Measurements from ENCODE around the gene GPR39.

The GPR39 gene

DNA sequence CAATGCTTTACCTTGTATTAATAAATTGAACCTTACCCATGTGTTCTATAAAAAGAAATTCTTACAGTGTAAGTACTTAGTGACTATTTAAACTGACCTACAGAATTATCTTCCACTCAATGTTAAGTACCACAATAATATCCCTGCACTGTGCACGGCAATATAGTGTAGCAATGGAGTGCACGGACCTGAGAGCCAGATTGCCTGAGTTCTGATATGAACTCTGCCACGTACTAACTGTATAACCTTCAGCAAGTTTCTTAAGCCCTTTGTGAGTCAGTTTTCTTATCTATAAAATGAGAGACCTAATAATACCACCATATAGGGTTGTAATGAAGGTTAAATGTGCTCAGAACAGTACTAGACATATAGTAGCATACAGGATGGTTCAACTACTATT, 66.2 kb downstream of the GPR39 start:
- Histone ChIP-seq H2AFZ (no peak overlapping the region), H3K4me1 (no peaks in the 10 kb centered on the region), H3K4me3 (ENCODE audit: low read depth, low read length) (no peak overlapping the region), H3K36me3 (ENCODE audit: control insufficient read depth, insufficient read depth, low read length) (no peaks in the 10 kb centered on the region), H3K79me2 (no peaks in the 10 kb centered on the region), H3K4me2 (ENCODE audit: low read length) (no peak overlapping the region), H3K27me3 (ENCODE audit: control insufficient read depth, insufficient read depth, low read length) (no peaks in the 10 kb centered on the region), H3K27ac (no peak overlapping the region), H3K9ac (no peak overlapping the region), H3K9me3 (ENCODE audit: control insufficient read depth, low read length) (no peaks in the 10 kb centered on the region)
- TF ChIP-seq, protein P1, sequence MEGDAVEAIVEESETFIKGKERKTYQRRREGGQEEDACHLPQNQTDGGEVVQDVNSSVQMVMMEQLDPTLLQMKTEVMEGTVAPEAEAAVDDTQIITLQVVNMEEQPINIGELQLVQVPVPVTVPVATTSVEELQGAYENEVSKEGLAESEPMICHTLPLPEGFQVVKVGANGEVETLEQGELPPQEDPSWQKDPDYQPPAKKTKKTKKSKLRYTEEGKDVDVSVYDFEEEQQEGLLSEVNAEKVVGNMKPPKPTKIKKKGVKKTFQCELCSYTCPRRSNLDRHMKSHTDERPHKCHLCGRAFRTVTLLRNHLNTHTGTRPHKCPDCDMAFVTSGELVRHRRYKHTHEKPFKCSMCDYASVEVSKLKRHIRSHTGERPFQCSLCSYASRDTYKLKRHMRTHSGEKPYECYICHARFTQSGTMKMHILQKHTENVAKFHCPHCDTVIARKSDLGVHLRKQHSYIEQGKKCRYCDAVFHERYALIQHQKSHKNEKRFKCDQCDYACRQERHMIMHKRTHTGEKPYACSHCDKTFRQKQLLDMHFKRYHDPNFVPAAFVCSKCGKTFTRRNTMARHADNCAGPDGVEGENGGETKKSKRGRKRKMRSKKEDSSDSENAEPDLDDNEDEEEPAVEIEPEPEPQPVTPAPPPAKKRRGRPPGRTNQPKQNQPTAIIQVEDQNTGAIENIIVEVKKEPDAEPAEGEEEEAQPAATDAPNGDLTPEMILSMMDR (IDR thresholded peaks at IDR 0.05), result no peak

DNA sequence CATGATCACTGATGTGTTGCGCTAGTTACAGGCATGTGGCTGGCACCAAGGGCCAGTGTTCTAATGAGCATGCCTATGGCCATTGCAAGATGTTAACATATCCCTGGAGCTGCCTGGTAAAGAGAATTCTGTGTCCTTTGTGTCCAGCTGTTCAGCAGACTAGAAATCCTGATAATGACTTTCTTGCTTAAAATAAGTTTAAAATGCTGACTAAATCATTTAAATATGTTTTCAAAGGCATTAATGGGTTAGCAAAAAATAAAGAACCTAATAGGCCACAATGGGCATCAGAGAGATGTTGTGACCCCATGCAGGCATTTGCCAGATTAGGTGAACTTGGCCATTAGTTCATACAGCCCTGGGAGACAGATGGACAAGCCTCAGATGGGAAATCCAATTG, 67.5 kb downstream of the GPR39 start:
- H3K4me2 ChIP-seq (ENCODE audit: low read length), result no peak overlapping the region
- H3K4me3 ChIP-seq (ENCODE audit: low read depth, low read length), result no peak overlapping the region
- TF ChIP-seq, protein P1 (IDR thresholded peaks at IDR 0.05), result no peak
- H3K79me2 ChIP-seq, result no peaks in the 10 kb centered on the region
- no peaks in the 10 kb centered on the region for H3K27me3 ChIP-seq (ENCODE audit: control insufficient read depth, insufficient read depth, low read length)
- no peak overlapping the region for H2AFZ ChIP-seq
- H3K9me3 ChIP-seq (ENCODE audit: control insufficient read depth, low read length), result no peaks in the 10 kb centered on the region
- H3K36me3 ChIP-seq (ENCODE audit: control insufficient read depth, insufficient read depth, low read length), result no peaks in the 10 kb centered on the region
- H3K4me1 ChIP-seq, result no peaks in the 10 kb centered on the region
- no peak overlapping the region for H3K9ac ChIP-seq
- no peak overlapping the region for H3K27ac ChIP-seq

- Histone ChIP-seq H3K79me2 (no peaks in the 10 kb centered on the region), H2AFZ (no peak overlapping the region), H3K4me2 (ENCODE audit: low read length) (no peak overlapping the region), H3K4me1 (no peaks in the 10 kb centered on the region), H3K27me3 (ENCODE audit: control insufficient read depth, insufficient read depth, low read length) (no peaks in the 10 kb centered on the region), H3K27ac (no peak overlapping the region), H3K4me3 (ENCODE audit: low read depth, low read length) (no peak overlapping the region), H3K9ac (no peak overlapping the region), H3K36me3 (ENCODE audit: control insufficient read depth, insufficient read depth, low read length) (no peaks in the 10 kb centered on the region), H3K9me3 (ENCODE audit: control insufficient read depth, low read length) (no peaks in the 10 kb centered on the region)
- TF ChIP-seq, protein P1 (IDR thresholded peaks at IDR 0.05), result no peak
These were observed 71.9 kb downstream of the GPR39 start for GRCh38 chr2:132488491-132488890.

DNA sequence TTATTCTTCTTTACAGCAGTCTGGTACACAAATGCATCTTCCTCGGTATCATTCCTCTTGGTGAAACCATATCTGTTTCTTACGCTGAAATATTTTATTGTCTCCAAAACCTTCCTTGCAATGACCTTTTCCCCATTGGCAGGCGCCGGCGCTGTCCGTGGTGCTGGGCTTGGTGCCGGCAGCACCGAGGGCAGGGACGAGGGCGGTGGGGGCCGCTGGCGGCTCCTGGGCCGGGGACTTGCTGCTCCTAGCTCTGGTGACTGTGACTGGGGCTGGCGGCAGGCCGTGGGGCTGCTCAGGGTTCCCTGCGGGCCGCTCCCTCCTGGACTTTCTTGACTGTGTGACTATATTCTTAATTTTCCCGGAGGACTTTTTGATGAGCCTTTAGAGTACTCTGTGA, 72.5 kb downstream of the GPR39 start:
- Histone ChIP-seq H3K4me3 (ENCODE audit: low read depth, low read length) (no peak overlapping the region), H3K9ac (no peak overlapping the region), H3K4me1 (no peaks in the 10 kb centered on the region), H3K27ac (no peak overlapping the region), H3K4me2 (ENCODE audit: low read length) (no peak overlapping the region), H3K36me3 (ENCODE audit: control insufficient read depth, insufficient read depth, low read length) (no peaks in the 10 kb centered on the region), H2AFZ (no peak overlapping the region), H3K79me2 (no peaks in the 10 kb centered on the region), H3K9me3 (ENCODE audit: control insufficient read depth, low read length) (no peaks in the 10 kb centered on the region), H3K27me3 (ENCODE audit: control insufficient read depth, insufficient read depth, low read length) (no peaks in the 10 kb centered on the region)
- TF ChIP-seq, protein P1 (IDR thresholded peaks at IDR 0.05), result no peak

GRCh38 chr2:132495881-132496280, 79.3 kb downstream of the GPR39 start:
- no peak overlapping the region for H3K9ac ChIP-seq
- H3K4me1 ChIP-seq, result no peaks in the 10 kb centered on the region
- H3K36me3 ChIP-seq (ENCODE audit: control insufficient read depth, insufficient read depth, low read length), result no peaks in the 10 kb centered on the region
- H3K27ac ChIP-seq, result no peak overlapping the region
- H3K79me2 ChIP-seq, result no peaks in the 10 kb centered on the region
- no peak overlapping the region for H3K4me2 ChIP-seq (ENCODE audit: low read length)
- no peak overlapping the region for H3K4me3 ChIP-seq (ENCODE audit: low read depth, low read length)
- H3K9me3 ChIP-seq (ENCODE audit: control insufficient read depth, low read length), result no peaks in the 10 kb centered on the region
- TF ChIP-seq, protein P1 (IDR thresholded peaks at IDR 0.05), result no peak
- H2AFZ ChIP-seq, result no peak overlapping the region
- no peaks in the 10 kb centered on the region for H3K27me3 ChIP-seq (ENCODE audit: control insufficient read depth, insufficient read depth, low read length)
